IPS DF 6.9 (cell line): ENCODE measurements around the gene OR52K1.
"Not testable (repeated sequence)": the region's sequence is repeated elsewhere in the genome, so short reads cannot be mapped to it uniquely, and the experiment has no call there.

ENCODE experiments used
- DNase-seq: peaks from one replicate; pipeline ENCODE4 v3.0.0-alpha.2; 2013; ENCODE audit warnings: low read depth, low spot score
- H3K27ac ChIP-seq: one replicate; pipeline ENCODE4 v1.5.1; 2013; ENCODE audit warnings: low read length, control low read depth
- H3K27me3 ChIP-seq: 2 replicates; pipeline ENCODE4 v1.6.1; 2013; ENCODE audit warnings: mild to moderate bottlenecking, low read length; ENCODE audit not compliant: control insufficient read depth, insufficient read depth
- H3K36me3 ChIP-seq: 2 replicates; pipeline ENCODE4 v1.6.1; 2013; ENCODE audit warnings: low read length; ENCODE audit not compliant: control insufficient read depth, insufficient read depth
- H3K4me1 ChIP-seq: 2 replicates; pipeline ENCODE4 v1.6.1; 2013; ENCODE audit warnings: low read length; ENCODE audit not compliant: control insufficient read depth, insufficient read depth
- H3K4me3 ChIP-seq: 2 replicates; pipeline ENCODE4 v1.5.1; 2013; ENCODE audit warnings: mild to moderate bottlenecking, low read length
- H3K9me3 ChIP-seq: 2 replicates; pipeline ENCODE4 v1.6.1; 2013; ENCODE audit warnings: low read length, inconsistent platforms; ENCODE audit not compliant: control insufficient read depth, insufficient read depth
- WGBS: extraction: QIAGEN DNeasy Blood & Tissue Kit; methylation state at CpG from one replicate; pipeline ENCODE4 v1.1.7; 2013; ENCODE audit warnings: mixed read lengths, missing lambda C conversion rate; ENCODE audit not compliant: insufficient read length, insufficient coverage; 5-methylcytosine and 5-hydroxymethylcytosine counted together

The OR52K1 gene

DNA sequence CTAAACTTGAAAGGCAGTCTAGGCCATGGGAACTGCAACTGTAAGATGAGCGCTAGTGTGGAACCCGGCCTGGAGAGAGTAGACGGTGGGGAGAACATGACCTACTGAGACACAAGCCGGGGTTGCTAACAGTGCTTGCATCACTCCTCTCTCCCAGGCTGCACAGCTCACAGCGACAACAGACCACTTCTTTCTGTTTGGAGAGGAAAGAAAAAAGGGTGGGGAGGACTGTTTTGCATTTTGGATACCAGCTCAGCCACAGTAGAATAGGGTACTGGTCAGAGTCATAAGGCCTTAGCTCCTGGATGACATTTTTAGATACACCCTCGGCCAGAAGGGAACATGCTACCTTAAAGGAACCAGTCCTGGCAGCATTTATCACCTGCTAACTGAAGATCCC is 40.3 kb downstream of the OR52K1 start:
- Histone ChIP-seq H3K4me3 (no peak overlapping the region), H3K36me3 (no peaks in the 10 kb centered on the region)
- WGBS, result no CpG with 5 or more reads among the region's 6 CpGs

DNA sequence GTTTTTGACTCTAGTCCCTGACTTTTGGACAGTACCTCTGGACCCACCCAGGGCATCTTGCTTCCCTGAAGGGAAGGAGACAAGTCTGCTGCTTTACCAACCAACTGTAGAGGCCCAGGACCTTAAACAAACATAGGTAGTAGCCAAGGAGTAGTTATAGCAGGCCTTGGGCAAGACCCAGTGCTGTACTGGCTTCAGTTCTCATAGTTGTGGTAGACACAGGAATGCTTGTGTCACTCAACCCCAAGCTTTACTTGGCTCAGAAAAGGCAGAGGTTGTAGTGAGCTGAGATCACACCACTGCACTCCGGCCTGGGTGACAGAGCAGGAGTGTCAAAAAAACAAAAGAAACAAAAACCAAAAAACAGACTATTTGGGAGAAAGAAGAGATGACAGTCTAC is 41.2 kb downstream of the OR52K1 start:
- Histone ChIP-seq H3K36me3 (no peaks in the 10 kb centered on the region), H3K9me3 (no peaks in the 10 kb centered on the region), H3K4me1 (no peaks in the 10 kb centered on the region), H3K27me3 (no peaks in the 10 kb centered on the region), H3K27ac (no peak overlapping the region), H3K4me3 (no peak overlapping the region)
- no peak for DNase-seq
- no CpG with 5 or more reads among the region's 1 CpG for WGBS

More for the DNA sequence above, 40.3 kb downstream of the OR52K1 start:
- Histone ChIP-seq H3K27me3 (no peaks in the 10 kb centered on the region), H3K27ac (no peak overlapping the region), H3K4me1 (no peaks in the 10 kb centered on the region), H3K9me3 (no peaks in the 10 kb centered on the region)
- no peak for DNase-seq

DNA sequence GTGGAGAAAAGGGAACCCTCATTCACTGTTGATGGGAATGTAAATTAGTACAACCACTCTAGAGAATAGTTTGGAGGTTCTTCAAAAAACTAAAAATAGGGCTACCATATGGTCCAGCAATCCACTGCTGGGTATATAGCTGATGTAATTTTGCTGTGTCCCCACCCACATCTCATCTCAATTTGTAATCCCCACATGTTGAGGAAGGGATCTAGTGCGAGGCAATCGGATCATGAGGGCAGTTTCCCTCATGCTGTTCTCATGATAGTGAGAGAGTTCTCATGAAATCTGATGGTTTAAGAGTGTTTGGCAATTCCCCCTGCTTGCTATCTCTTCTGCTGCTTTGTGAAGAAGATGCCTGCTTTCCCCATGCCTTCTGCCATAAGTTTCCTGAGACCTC is 45.5 kb downstream of the OR52K1 start:
- Histone ChIP-seq H3K27ac (no peak overlapping the region), H3K4me3 (no peak overlapping the region), H3K4me1 (no peaks in the 10 kb centered on the region), H3K27me3 (no peaks in the 10 kb centered on the region), H3K36me3 (no peaks in the 10 kb centered on the region), H3K9me3 (no peaks in the 10 kb centered on the region)
- DNase-seq, result no peak
- no CpG with 5 or more reads among the region's 2 CpGs for WGBS

DNA sequence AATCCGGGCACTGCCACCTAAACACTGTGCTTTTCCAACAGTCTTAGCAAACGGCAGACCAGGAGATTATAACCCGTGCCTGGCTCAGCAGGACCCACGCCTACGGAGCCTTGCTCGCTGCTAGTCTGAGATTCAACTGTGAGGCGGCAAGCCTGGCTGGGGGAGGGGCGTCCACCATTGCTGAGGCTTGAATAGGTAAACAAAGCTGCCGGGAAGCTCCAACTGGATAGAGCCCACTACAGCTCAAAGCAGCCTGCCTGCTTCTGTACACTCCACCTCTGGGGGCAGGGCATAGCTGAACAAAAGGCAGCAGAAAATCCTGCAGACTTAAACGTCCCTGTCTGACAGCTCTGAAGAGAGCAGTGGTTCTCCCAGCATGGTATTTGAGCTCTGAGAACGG is 49.2 kb downstream of the OR52K1 start:
- H3K27ac ChIP-seq, H3K4me1 ChIP-seq, H3K9me3 ChIP-seq, H3K27me3 ChIP-seq, H3K4me3 ChIP-seq, DNase-seq, H3K36me3 ChIP-seq: not testable (repeated sequence)
- WGBS, result no CpG with 5 or more reads among the region's 11 CpGs

DNA sequence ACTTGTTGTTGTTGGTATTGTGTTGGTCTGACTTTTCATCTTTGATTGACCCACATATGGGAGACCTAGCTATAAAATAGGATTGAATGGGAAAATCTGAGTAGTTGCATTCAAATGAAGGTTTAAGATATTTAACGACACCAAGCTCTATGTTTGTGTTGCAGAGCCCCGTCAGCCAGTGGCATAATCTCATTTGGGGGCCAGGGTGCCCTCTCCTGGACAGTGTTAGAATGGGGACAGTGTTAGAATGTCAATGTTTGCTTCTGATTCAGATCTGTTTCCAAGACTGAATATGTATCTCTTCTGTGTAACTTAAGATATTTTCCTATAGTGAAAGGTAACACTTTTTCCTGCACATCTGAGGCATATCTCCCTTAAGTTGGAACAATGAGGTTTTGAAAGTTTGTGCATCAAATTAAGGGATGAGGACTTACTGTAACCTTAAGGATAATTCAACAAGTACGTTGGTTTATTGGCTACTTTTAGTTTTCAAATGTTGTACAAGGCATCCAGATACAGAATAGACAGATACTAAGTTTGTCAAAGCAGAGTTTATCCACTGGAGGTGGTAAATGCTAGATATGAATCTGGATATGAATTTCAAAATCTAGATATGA is 57.3 kb downstream of the OR52K1 start:
- Histone ChIP-seq H3K4me3 (no peak overlapping the region), H3K36me3 (no peaks in the 10 kb centered on the region), H3K27ac (no peak overlapping the region), H3K27me3 (no peaks in the 10 kb centered on the region), H3K4me1 (no peaks in the 10 kb centered on the region), H3K9me3 (no peaks in the 10 kb centered on the region)
- no CpG with 5 or more reads among the region's 3 CpGs for WGBS
- peak; percentile 2 for DNase-seq

DNA sequence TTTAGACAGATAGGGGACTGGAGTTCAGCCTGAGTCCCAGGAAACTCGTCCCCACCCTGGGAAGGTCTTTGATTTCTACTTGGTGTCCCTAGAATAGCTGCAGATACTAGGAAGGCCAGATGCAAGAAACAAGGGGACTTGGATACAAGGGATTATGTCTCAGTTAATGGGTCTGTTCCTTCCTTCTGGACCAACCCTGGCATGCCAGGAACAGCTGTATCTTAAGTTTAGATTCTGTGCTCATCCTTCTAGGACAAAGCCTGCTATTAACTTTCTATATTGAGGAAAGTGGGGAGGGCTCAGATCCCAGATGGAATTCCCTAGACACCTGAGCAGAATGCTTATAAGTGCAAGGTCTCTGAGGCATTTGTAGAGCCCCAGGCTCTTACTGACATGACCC is 58.6 kb downstream of the OR52K1 start:
- H3K4me3 ChIP-seq, result no peak overlapping the region
- no peak for DNase-seq
- H3K36me3 ChIP-seq, result no peaks in the 10 kb centered on the region
- H3K9me3 ChIP-seq, result no peaks in the 10 kb centered on the region
- no CpG with 5 or more reads among the region's 1 CpG for WGBS
- H3K27me3 ChIP-seq, result no peaks in the 10 kb centered on the region
- no peaks in the 10 kb centered on the region for H3K4me1 ChIP-seq
- no peak overlapping the region for H3K27ac ChIP-seq
